Activated CD4-positive, alpha-beta memory T cell treated with anti-CD3 and anti-CD28 coated beads for 36 hours (primary cell): Measurements from ENCODE around the gene SDHA. TPM values are rescaled to one million over a fixed set of nuclear protein-coding genes. Genes with fewer than 3 reads are reported as not detected.
"Not testable (repeated sequence)": the region's sequence is repeated elsewhere in the genome, so short reads cannot be mapped to it uniquely, and the experiment has no call there.

Experiments used
- CTCF ChIA-PET: fragments of 350-600 bp; sonication (Branson Sonifier 250); formaldehyde crosslinking; loops from one replicate; lab custom pipeline; 2021; ENCODE audit warnings: antibody characterized with exemption, inconsistent platforms; lab: Charles Lee
- POLR2A ChIA-PET: fragments of 350-600 bp; sonication (Branson Sonifier 250); formaldehyde crosslinking; loops from one replicate; lab custom pipeline; 2021; ENCODE audit warnings: antibody characterized with exemption; lab: Charles Lee
- DNase-seq: peaks from one replicate; pipeline ENCODE4 v3.0.0-alpha.2; 2020
- H3K27ac Mint-ChIP-seq: one replicate; pipeline ENCODE4 v1.8.0; 2021; ENCODE audit warnings: mixed read lengths
- H3K27me3 Mint-ChIP-seq: one replicate; pipeline ENCODE4 v1.8.0; 2021; ENCODE audit warnings: mixed read lengths
- H3K36me3 Mint-ChIP-seq: one replicate; pipeline ENCODE4 v1.8.0; 2021; ENCODE audit warnings: mixed read lengths
- H3K4me1 Mint-ChIP-seq: one replicate; pipeline ENCODE4 v1.8.0; 2021; ENCODE audit warnings: low read depth, mixed read lengths
- H3K4me3 Mint-ChIP-seq: one replicate; pipeline ENCODE4 v1.8.0; 2021; ENCODE audit warnings: mild to moderate bottlenecking, mixed read lengths
- H3K9me3 Mint-ChIP-seq: one replicate; pipeline ENCODE4 v1.8.0; 2021; ENCODE audit warnings: mixed read lengths
- intact Hi-C: fragments of 100-400 bp; cut with micrococcal nuclease; formaldehyde crosslinking; loops from one replicate; pipeline ENCODE4 v1.15.1; 2023
- total RNA-seq, 2 experiments: library from RNA; stranded (reverse); gene quantifications; one replicate each; pipeline ENCODE4 v1.2.3, GENCODE V29; 2021

The SDHA gene
- total RNA-seq, 2 experiments from 2014 or later, result 142 to 143 TPM

DNA sequence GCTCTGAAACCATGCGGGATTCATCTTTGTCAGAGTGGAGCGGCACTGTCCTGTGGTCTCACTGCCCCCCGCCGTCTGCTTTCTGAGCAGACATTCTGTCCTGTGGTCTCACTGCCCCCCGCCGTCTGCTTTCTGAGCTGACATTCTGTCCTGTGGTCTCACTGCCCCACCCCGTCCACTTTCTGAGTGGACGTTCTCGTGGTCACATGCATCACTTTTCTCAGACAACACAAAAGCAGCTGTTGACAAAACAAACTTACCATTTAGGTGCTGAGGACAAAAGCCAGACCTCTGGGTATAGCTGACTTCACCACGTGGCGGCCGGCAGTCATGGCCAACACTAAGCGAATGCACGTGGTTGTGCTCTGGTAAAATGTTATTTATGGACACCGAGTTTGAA lies 24.0 kb upstream of the SDHA start:
- Mint-ChIP-seq H3K4me3 (no peak overlapping the region), H3K36me3 (no peaks in the 10 kb centered on the region), H3K4me1 (no peaks in the 10 kb centered on the region), H3K9me3 (no peaks in the 10 kb centered on the region), H3K27ac (no peak overlapping the region), H3K27me3 (no peaks in the 10 kb centered on the region)
- DNase-seq, result no peak
- ChIA-PET POLR2A (no interaction called here), CTCF (no interaction called here)
- intact Hi-C loops, result no loop called here

- Mint-ChIP-seq H3K27ac (no peak overlapping the region), H3K36me3 (no peaks in the 10 kb centered on the region), H3K9me3 (no peaks in the 10 kb centered on the region), H3K4me3 (no peak overlapping the region), H3K4me1 (no peaks in the 10 kb centered on the region), H3K27me3 (no peaks in the 10 kb centered on the region)
- ChIA-PET CTCF (no interaction called here), POLR2A (no interaction called here)
- DNase-seq, result no peak
- intact Hi-C loops, result no loop called here
Observed at GRCh38 chr5:194603-195209, 23.4 kb upstream of the SDHA start.

- no peak overlapping the region for H3K27ac Mint-ChIP-seq
- no peaks in the 10 kb centered on the region for H3K4me1 Mint-ChIP-seq
- no peaks in the 10 kb centered on the region for H3K27me3 Mint-ChIP-seq
- no peak overlapping the region for H3K4me3 Mint-ChIP-seq
- H3K36me3 Mint-ChIP-seq, result no peaks in the 10 kb centered on the region
- ChIA-PET CTCF (no interaction called here), POLR2A (no interaction called here)
- no peaks in the 10 kb centered on the region for H3K9me3 Mint-ChIP-seq
- intact Hi-C loops, result no loop called here
- no peak for DNase-seq
Observed at GRCh38 chr5:195401-196160, 22.5 kb upstream of the SDHA start.

DNA sequence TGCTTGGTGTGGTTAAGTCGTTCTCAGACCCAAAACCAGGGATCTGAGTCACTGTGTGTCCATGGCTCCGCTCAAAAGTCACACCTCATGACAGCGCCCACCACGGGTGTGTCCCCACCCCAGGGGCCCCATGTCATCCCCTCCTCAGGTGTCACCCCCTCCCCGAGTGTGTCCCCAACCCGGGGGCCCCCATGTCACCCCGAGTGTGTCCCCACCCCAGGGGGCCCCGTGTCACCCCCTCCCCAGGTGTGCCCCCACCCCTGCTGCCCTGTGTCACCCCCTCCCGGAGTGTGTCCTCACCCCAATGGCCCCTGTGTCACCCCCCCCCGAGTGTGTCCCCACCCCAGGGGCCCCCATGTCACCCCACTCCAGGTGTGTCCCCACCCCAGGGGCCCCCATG lies 21.8 kb upstream of the SDHA start:
- intact Hi-C loops, result no loop called here
- no peak for DNase-seq
- H3K27ac Mint-ChIP-seq, result no peak overlapping the region
- no peaks in the 10 kb centered on the region for H3K9me3 Mint-ChIP-seq
- H3K4me1 Mint-ChIP-seq, result no peaks in the 10 kb centered on the region
- no peaks in the 10 kb centered on the region for H3K36me3 Mint-ChIP-seq
- H3K27me3 Mint-ChIP-seq, result no peaks in the 10 kb centered on the region
- no peak overlapping the region for H3K4me3 Mint-ChIP-seq
- CTCF ChIA-PET, result no interaction called here
- POLR2A ChIA-PET, result no interaction called here

GRCh38 chr5:197031-197430 lies 21.1 kb upstream of the SDHA start:
- H3K9me3 Mint-ChIP-seq, intact Hi-C loops, H3K27me3 Mint-ChIP-seq, H3K27ac Mint-ChIP-seq, H3K36me3 Mint-ChIP-seq, POLR2A ChIA-PET, CTCF ChIA-PET, DNase-seq, H3K4me3 Mint-ChIP-seq, H3K4me1 Mint-ChIP-seq: not testable (repeated sequence)

DNA sequence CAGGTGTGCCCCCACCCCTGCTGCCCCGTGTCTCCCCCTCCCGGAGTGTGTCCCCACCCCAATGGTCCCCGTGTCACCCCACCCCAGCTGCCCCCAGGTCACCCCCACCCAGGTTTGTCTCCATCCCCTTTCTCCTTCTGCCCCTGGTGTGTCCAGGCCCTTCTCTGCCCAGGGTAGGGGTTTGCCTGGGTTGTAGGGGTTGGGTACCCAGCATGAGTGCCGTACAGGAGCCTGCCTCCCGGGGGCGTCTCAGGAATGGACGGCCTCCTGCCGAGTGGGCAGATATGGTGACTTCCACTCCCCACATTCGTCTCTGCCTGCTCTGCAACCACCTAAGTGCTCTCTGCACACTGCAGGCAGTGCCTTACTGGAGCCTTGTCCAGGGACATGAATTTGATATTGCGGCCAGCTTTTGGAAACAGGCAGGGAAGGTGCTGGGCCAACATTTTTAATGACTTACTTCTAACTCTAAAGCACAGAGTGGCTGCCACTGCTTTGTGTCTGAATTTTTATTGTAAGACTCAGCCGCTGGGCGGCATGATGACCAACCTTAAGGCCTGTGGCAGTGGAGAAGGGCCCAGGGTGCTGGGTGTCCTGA lies 20.1 kb upstream of the SDHA start:
- no peaks in the 10 kb centered on the region for H3K4me1 Mint-ChIP-seq
- POLR2A ChIA-PET, result no interaction called here
- peaks cover 1% of the 10 kb centered on the region for H3K36me3 Mint-ChIP-seq
- H3K27me3 Mint-ChIP-seq, result no peaks in the 10 kb centered on the region
- no peak for DNase-seq
- no peak overlapping the region for H3K27ac Mint-ChIP-seq
- CTCF ChIA-PET, result interaction anchor here (0.9 kb wide), 1 partner anchor 9 kb away, joined by 4 read pairs; no protein-coding TSS in a partner anchor
- intact Hi-C loops, result no loop called here
- no peaks in the 10 kb centered on the region for H3K9me3 Mint-ChIP-seq
- no peak overlapping the region for H3K4me3 Mint-ChIP-seq

- H3K27me3 Mint-ChIP-seq, result no peaks in the 10 kb centered on the region
- no peaks in the 10 kb centered on the region for H3K4me1 Mint-ChIP-seq
- no peak for DNase-seq
- peaks cover 3% of the 10 kb centered on the region for H3K36me3 Mint-ChIP-seq
- no peaks in the 10 kb centered on the region for H3K9me3 Mint-ChIP-seq
- CTCF ChIA-PET, result interaction anchor here (0.9 kb wide), 1 partner anchor 10 kb away, joined by 4 read pairs; no protein-coding TSS in a partner anchor
- intact Hi-C loops, result no loop called here
- H3K27ac Mint-ChIP-seq, result no peak overlapping the region
- no peak overlapping the region for H3K4me3 Mint-ChIP-seq
- POLR2A ChIA-PET, result no interaction called here
Observed at GRCh38 chr5:198516-199196, 19.5 kb upstream of the SDHA start.

DNA sequence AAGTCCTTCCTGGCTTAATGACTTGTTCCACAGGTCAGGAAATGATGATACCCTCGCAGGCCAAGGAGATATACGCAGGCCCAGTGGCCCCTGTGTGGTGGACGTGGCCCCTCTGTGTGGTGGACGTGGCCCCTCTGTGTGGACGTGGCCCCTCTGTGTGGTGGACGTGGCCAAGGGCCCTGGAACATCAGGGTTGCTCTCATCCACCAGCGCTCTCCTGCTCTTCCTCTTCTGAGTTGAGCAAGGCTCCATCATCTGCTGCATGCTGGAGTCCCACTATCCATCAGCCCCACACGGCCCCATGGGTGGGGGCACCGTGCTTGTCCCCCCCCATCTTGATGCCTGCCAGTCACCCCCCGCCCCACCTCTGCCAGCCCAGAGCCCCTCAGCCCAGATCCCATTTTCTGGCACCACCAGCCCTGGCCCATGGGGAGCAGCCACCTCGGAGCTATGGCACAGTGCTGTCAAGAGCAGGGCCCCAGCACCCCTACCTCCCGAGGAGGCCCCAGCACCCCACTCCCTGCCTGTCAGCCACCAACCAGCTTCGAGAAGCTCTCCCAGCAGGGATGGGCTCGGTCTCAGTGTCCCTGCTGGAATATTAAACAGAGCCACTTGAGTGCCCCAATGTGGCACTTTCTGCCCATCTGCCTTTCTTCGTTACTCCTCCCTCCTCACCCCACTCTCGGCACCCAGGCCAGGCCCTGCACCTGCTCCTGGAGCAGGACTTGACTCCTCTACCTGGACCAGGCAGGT lies 18.7 kb upstream of the SDHA start:
- Mint-ChIP-seq H3K27me3 (no peaks in the 10 kb centered on the region), H3K4me3 (no peak overlapping the region), H3K27ac (no peak overlapping the region), H3K9me3 (no peaks in the 10 kb centered on the region), H3K36me3 (peaks cover 9% of the 10 kb centered on the region), H3K4me1 (no peaks in the 10 kb centered on the region)
- CTCF ChIA-PET, result no interaction called here
- intact Hi-C loops, result no loop called here
- DNase-seq, result no peak
- POLR2A ChIA-PET, result no interaction called here

- POLR2A ChIA-PET, result no interaction called here
- Mint-ChIP-seq H3K36me3 (peaks cover 15% of the 10 kb centered on the region), H3K4me3 (no peak overlapping the region), H3K27me3 (no peaks in the 10 kb centered on the region), H3K4me1 (no peaks in the 10 kb centered on the region), H3K9me3 (no peaks in the 10 kb centered on the region), H3K27ac (no peak overlapping the region)
- no peak for DNase-seq
- intact Hi-C loops, result no loop called here
- CTCF ChIA-PET, result no interaction called here
Observed at GRCh38 chr5:199950-200645, 18.0 kb upstream of the SDHA start.

DNA sequence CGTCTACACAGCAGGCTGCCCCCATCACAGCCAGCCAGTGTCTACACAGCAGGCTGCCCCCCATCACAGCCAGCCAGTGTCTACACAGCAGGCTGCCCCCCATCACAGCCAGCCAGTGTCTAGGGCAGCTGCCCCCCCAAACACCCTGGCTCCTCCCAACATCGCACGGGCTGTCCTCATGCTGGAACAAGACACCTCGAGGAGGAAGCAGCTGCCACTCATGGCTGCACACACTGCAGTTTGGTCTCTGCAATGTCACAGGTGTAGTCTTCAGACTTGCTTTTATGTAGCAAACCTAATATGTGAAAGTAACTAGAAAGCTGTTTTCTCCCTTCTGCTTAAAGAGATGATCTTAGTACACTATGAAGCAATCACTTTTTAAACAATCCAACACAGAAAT lies 17.1 kb upstream of the SDHA start:
- Mint-ChIP-seq H3K9me3 (no peaks in the 10 kb centered on the region), H3K4me3 (no peak overlapping the region), H3K36me3 (peaks cover 21% of the 10 kb centered on the region), H3K27ac (no peak overlapping the region), H3K27me3 (no peaks in the 10 kb centered on the region), H3K4me1 (no peaks in the 10 kb centered on the region)
- ChIA-PET CTCF (interaction anchor here (1.4 kb wide), 1 partner anchor 12 kb away, joined by 3 read pairs; no protein-coding TSS in a partner anchor), POLR2A (no interaction called here)
- intact Hi-C loops, result no loop called here
- DNase-seq, result no peak

DNA sequence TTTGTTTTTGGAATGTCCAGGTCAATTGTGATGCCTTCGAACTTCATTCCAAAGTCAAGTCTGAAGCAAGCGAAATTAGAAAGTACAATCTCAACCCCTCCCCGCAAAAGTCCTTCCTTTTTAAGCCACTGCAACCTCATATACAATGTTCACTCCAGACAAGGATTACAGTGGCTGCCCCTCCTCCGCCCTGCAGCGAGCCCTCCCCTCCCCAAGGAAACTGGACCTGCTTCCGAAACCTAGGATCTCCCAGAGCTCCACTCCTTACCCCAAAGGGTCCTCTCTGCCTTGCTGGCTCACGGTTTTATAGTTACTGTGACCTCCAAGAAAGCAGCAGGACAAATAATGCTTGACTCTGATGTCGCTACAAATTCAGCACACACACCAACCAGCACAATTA lies 16.4 kb upstream of the SDHA start:
- Mint-ChIP-seq H3K4me3 (no peak overlapping the region), H3K4me1 (no peaks in the 10 kb centered on the region), H3K27ac (no peak overlapping the region), H3K27me3 (no peaks in the 10 kb centered on the region), H3K9me3 (no peaks in the 10 kb centered on the region), H3K36me3 (peaks cover 21% of the 10 kb centered on the region)
- CTCF ChIA-PET, result interaction anchor here (1.4 kb wide), 1 partner anchor 13 kb away, joined by 3 read pairs; no protein-coding TSS in a partner anchor
- POLR2A ChIA-PET, result no interaction called here
- no peak for DNase-seq
- intact Hi-C loops, result no loop called here
